Liver (tissue), 9 donors: ENCODE measurements around the gene SNX7. TPM values are rescaled to one million over a fixed set of nuclear protein-coding genes. Genes with fewer than 3 reads are reported as not detected.

Experiments used
- DNase-seq: peaks from one replicate; pipeline ENCODE4 v3.0.0-alpha.2; 2017; ENCODE audit warnings: low spot score
- H3K27ac ChIP-seq, 2 donors: one replicate each; pipeline ENCODE4 v1.7.0; 2013; ENCODE audit warnings: inconsistent platforms in 2 of 2, low read length in 2 of 2, control low read depth in 1 of 2, low read depth in 1 of 2, mild to moderate bottlenecking in 1 of 2
- H3K27me3 ChIP-seq, 4 donors: one replicate each; pipeline versions ENCODE4 v1.6.1 to v1.7.0; 2013; ENCODE audit warnings: low read length in 3 of 4, inconsistent platforms in 1 of 4, mild to moderate bottlenecking in 1 of 4, moderate library complexity in 1 of 4; ENCODE audit not compliant: control insufficient read depth in 4 of 4, insufficient read depth in 4 of 4
- H3K36me3 ChIP-seq, 4 donors: one replicate each; pipeline versions ENCODE4 v1.6.1 to v1.7.0; 2013; ENCODE audit warnings: low read length in 3 of 4, mild to moderate bottlenecking in 3 of 4, low read depth in 1 of 4, moderate library complexity in 1 of 4; ENCODE audit not compliant: control insufficient read depth in 4 of 4, insufficient read depth in 3 of 4
- H3K4me1 ChIP-seq, 4 donors: one replicate each; pipeline versions ENCODE4 v1.6.1 to v1.7.0; 2013; ENCODE audit warnings: low read length in 3 of 4, mild to moderate bottlenecking in 3 of 4, moderate library complexity in 1 of 4; ENCODE audit not compliant: control insufficient read depth in 4 of 4, insufficient read depth in 4 of 4
- H3K4me3 ChIP-seq, 3 donors: one replicate each; pipeline versions ENCODE4 v1.6.1 to v1.7.0; 2013; ENCODE audit warnings: low read length in 3 of 3, control low read depth in 1 of 3, low read depth in 1 of 3, mild to moderate bottlenecking in 1 of 3
- H3K9ac ChIP-seq, 2 donors: one replicate each; pipeline ENCODE4 v1.7.0; 2013; ENCODE audit warnings: low read length in 2 of 2, mild to moderate bottlenecking in 2 of 2, moderate library complexity in 2 of 2, control low read depth in 1 of 2, low read depth in 1 of 2
- H3K9me3 ChIP-seq, 4 donors: one replicate each; pipeline versions ENCODE4 v1.6.1 to v1.7.0; 2013; ENCODE audit warnings: low read length in 3 of 4; ENCODE audit not compliant: control insufficient read depth in 4 of 4
- EGR1 ChIP-seq, 2 donors: IDR thresholded peaks; 2 replicates each; pipeline ENCODE4 v1.6.1; 2016 to 2018; ENCODE audit warnings: antibody characterized with exemption in 2 of 2, low read depth in 2 of 2
- FOXA2 ChIP-seq: IDR thresholded peaks from 2 replicates; pipeline ENCODE4 v1.6.1; 2016; ENCODE audit warnings: antibody characterized with exemption
- GABPA ChIP-seq, 2 donors: IDR thresholded peaks in 1 of 2; conservative IDR thresholded peaks in 1 of 2; 2 replicates each; pipeline ENCODE4 v1.6.1; 2016; ENCODE audit warnings: antibody characterized with exemption in 2 of 2, mild to moderate bottlenecking in 1 of 2, moderate library complexity in 1 of 2
- HNF4G ChIP-seq: IDR thresholded peaks from 2 replicates; pipeline ENCODE4 v1.6.1; 2016; ENCODE audit warnings: antibody characterized with exemption
- JUND ChIP-seq, 2 donors: IDR thresholded peaks; 2 replicates each; pipeline ENCODE4 v1.6.1; 2016; ENCODE audit warnings: antibody characterized with exemption in 2 of 2
- NR2F2 ChIP-seq: IDR thresholded peaks from 2 replicates; pipeline ENCODE4 v1.6.1; 2016; ENCODE audit warnings: antibody characterized with exemption
- RAD21 ChIP-seq, 2 donors: IDR thresholded peaks; 2 replicates each; pipeline ENCODE4 v1.6.1; 2016; ENCODE audit warnings: antibody characterized with exemption in 2 of 2, mild to moderate bottlenecking in 2 of 2
- SP1 ChIP-seq: IDR thresholded peaks from 2 replicates; pipeline ENCODE4 v1.6.1; 2018; ENCODE audit warnings: antibody characterized with exemption, mild to moderate bottlenecking
- YY1 ChIP-seq: IDR thresholded peaks from 2 replicates; pipeline ENCODE4 v1.6.1; 2016; ENCODE audit warnings: antibody characterized with exemption, mild to moderate bottlenecking
- WGBS: extraction: QIAGEN DNeasy Blood & Tissue Kit; methylation state at CpG from one replicate; pipeline ENCODE4 v1.1.7; 2013; 5-methylcytosine and 5-hydroxymethylcytosine counted together
- polyA plus RNA-seq, 2 donors: library from polyadenylated mRNA; stranded (reverse) in 1 of 2; unstranded in 1 of 2; fragments of 200-250 nt in 1 of 2; fragments of >200 nt in 1 of 2; fragmentation: Nextera tagmentation in 1 of 2; extraction: Ambion mirVana in 1 of 2; gene quantifications; one replicate each; pipeline versions ENCODE4 v1.2.1 to v1.2.3, GENCODE V29; 2013 to 2015
- total RNA-seq, 2 donors: library from RNA; depleted of rRNA; stranded (reverse); fragments of >200 nt; gene quantifications; one replicate each; pipeline ENCODE4 v1.2.3, GENCODE V29; 2014
- TF ChIP-seq, protein P1 (sequence below): IDR thresholded peaks from 2 replicates; pipeline ENCODE4 v1.6.1; 2016; ENCODE audit warnings: antibody characterized with exemption
- TF ChIP-seq, protein P2 (sequence below): fragments of 150-350 bp; IDR thresholded peaks from 2 replicates; pipeline ENCODE4 v1.5.1; 2017; ENCODE audit warnings: improper control_type of control experiment, low read depth, low read length; ENCODE audit not compliant: missing input control
- TF ChIP-seq, protein P3 (sequence below): IDR thresholded peaks from 2 replicates; pipeline ENCODE4 v1.6.1; 2016; ENCODE audit warnings: antibody characterized with exemption, mild to moderate bottlenecking
- TF ChIP-seq, protein P4 (sequence below): IDR thresholded peaks from 2 replicates; pipeline ENCODE4 v1.6.1; 2016; ENCODE audit warnings: antibody characterized with exemption
- TF ChIP-seq, protein P5 (sequence below): IDR thresholded peaks from 2 replicates; pipeline ENCODE4 v1.6.1; 2016; ENCODE audit warnings: antibody characterized with exemption
- donor health status: healthy.
- donor health status: healthy.
- donor health status: healthy.
- donor health status: healthy.
- donor health status: healthy.

SNX7 gene
- total and polyA plus RNA-seq, 4 donors = 9.4 to 12.8 (median 9.8) TPM

DNA sequence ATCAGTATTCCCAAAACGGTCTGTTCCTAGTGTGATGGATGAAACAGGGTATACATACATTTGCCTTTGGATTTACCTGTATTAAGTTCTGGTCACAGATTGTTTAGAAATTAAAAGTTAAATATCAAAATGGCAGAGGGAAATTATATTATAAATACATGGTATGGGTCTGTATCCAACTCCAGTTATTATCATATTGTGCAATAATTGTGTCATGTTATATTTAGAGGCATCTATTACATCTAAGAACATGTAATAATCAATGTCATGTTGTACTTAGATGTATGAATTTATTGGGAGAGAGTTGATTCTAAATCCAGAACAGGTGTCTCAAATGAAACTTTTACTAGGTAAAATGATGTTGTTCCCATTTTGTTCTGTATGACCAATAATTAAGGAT lies 79.6 kb downstream of the SNX7 start:
- DNase-seq = no peak
- Histone ChIP-seq H3K27ac (no peak overlapping the region), H3K9ac (no peak overlapping the region), H3K36me3 (no peaks in the 10 kb centered on the region), H3K4me1 (peaks cover 0 to 5% (median 0%) of the 10 kb centered on the region in 4 donors), H3K4me3 (no peak overlapping the region), H3K27me3 (no peaks in the 10 kb centered on the region), H3K9me3 (no peaks in the 10 kb centered on the region)
- WGBS = 72% methylated on average over 1 of the region's 1 CpG
- TF ChIP-seq, protein P1, sequence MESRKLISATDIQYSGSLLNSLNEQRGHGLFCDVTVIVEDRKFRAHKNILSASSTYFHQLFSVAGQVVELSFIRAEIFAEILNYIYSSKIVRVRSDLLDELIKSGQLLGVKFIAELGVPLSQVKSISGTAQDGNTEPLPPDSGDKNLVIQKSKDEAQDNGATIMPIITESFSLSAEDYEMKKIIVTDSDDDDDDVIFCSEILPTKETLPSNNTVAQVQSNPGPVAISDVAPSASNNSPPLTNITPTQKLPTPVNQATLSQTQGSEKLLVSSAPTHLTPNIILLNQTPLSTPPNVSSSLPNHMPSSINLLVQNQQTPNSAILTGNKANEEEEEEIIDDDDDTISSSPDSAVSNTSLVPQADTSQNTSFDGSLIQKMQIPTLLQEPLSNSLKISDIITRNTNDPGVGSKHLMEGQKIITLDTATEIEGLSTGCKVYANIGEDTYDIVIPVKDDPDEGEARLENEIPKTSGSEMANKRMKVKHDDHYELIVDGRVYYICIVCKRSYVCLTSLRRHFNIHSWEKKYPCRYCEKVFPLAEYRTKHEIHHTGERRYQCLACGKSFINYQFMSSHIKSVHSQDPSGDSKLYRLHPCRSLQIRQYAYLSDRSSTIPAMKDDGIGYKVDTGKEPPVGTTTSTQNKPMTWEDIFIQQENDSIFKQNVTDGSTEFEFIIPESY = no peak

DNA sequence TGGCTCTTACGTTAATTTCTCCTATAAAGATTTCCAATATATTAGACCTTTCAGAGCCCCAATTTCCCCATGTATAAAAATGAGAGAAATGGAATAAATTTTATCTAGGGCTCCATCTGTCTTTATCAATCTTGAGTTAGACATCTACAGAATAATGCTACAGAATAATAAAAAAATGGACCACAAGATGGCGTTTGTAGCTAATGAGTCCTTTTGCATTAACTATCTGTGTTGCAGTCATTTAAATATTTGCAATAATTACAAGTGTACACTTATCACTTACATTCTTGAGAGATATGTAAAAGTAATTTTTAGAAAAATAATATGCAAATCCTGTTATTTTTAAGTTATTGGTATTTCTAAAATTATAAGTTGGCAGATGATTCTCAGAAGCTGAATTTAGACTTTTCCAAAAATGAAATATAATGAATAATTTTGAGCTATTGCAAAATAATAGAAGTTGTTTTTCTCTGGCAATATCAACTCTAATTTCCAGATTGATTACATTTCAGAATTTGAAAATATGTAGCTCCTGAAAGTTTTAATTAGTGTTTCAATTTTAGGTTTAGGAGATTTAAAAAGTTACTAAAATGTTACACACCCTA lies 87.7 kb downstream of the SNX7 start:
- Histone ChIP-seq H3K9me3 (no peaks in the 10 kb centered on the region), H3K9ac (no peak overlapping the region), H3K4me3 (no peak overlapping the region), H3K36me3 (no peaks in the 10 kb centered on the region), H3K27me3 (no peaks in the 10 kb centered on the region), H3K27ac (no peak overlapping the region), H3K4me1 (peaks cover 0 to 5% (median 0%) of the 10 kb centered on the region in 4 donors)
- no peak for DNase-seq
- 58% methylated on average over 2 of the region's 2 CpGs for WGBS
- peak; percentile 32 to 49 for TF ChIP-seq RAD21 (IDR thresholded peaks at IDR 0.05)
- TF ChIP-seq, protein P2, sequence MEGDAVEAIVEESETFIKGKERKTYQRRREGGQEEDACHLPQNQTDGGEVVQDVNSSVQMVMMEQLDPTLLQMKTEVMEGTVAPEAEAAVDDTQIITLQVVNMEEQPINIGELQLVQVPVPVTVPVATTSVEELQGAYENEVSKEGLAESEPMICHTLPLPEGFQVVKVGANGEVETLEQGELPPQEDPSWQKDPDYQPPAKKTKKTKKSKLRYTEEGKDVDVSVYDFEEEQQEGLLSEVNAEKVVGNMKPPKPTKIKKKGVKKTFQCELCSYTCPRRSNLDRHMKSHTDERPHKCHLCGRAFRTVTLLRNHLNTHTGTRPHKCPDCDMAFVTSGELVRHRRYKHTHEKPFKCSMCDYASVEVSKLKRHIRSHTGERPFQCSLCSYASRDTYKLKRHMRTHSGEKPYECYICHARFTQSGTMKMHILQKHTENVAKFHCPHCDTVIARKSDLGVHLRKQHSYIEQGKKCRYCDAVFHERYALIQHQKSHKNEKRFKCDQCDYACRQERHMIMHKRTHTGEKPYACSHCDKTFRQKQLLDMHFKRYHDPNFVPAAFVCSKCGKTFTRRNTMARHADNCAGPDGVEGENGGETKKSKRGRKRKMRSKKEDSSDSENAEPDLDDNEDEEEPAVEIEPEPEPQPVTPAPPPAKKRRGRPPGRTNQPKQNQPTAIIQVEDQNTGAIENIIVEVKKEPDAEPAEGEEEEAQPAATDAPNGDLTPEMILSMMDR = peak; percentile 11
- no peak for TF ChIP-seq FOXA2

DNA sequence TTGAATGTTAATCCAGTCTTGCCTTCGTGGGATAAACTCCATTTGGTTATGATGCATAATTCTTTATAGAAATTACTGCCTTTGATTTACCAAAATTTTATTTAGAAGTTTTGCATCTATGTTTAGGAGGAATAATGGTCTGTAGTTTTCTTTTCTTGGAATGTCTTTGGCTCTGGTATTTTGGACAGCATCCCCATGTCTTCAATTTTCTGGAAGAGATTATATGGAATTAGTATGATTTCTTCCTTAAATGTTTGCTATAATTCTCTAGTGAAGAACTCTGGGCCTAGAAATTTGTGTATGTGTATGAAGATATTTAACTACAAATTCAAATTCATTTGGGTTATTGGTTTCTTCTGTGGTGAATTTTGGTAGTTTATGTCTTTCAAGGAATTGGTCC lies 92.7 kb downstream of the SNX7 start:
- DNase-seq = no peak
- H3K27me3 ChIP-seq = no peaks in the 10 kb centered on the region
- TF ChIP-seq, protein P3, sequence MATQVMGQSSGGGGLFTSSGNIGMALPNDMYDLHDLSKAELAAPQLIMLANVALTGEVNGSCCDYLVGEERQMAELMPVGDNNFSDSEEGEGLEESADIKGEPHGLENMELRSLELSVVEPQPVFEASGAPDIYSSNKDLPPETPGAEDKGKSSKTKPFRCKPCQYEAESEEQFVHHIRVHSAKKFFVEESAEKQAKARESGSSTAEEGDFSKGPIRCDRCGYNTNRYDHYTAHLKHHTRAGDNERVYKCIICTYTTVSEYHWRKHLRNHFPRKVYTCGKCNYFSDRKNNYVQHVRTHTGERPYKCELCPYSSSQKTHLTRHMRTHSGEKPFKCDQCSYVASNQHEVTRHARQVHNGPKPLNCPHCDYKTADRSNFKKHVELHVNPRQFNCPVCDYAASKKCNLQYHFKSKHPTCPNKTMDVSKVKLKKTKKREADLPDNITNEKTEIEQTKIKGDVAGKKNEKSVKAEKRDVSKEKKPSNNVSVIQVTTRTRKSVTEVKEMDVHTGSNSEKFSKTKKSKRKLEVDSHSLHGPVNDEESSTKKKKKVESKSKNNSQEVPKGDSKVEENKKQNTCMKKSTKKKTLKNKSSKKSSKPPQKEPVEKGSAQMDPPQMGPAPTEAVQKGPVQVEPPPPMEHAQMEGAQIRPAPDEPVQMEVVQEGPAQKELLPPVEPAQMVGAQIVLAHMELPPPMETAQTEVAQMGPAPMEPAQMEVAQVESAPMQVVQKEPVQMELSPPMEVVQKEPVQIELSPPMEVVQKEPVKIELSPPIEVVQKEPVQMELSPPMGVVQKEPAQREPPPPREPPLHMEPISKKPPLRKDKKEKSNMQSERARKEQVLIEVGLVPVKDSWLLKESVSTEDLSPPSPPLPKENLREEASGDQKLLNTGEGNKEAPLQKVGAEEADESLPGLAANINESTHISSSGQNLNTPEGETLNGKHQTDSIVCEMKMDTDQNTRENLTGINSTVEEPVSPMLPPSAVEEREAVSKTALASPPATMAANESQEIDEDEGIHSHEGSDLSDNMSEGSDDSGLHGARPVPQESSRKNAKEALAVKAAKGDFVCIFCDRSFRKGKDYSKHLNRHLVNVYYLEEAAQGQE = no peak
- TF ChIP-seq, protein P4, sequence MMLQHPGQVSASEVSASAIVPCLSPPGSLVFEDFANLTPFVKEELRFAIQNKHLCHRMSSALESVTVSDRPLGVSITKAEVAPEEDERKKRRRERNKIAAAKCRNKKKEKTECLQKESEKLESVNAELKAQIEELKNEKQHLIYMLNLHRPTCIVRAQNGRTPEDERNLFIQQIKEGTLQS = no peak
- TF ChIP-seq JUND (IDR thresholded peaks at IDR 0.05) (no peak), YY1 (no peak), GABPA (IDR thresholded peaks at IDR 0.05 in 1 of 2, conservative IDR thresholded peaks at IDR 0.05 in 1 of 2) (no peak), FOXA2 (no peak), EGR1 (IDR thresholded peaks at IDR 0.05; ENCODE audit: low read depth in 2 of 2) (no peak), NR2F2 (no peak), SP1 (no peak), HNF4G (no peak), RAD21 (IDR thresholded peaks at IDR 0.05) (no peak)
- TF ChIP-seq, protein P5, sequence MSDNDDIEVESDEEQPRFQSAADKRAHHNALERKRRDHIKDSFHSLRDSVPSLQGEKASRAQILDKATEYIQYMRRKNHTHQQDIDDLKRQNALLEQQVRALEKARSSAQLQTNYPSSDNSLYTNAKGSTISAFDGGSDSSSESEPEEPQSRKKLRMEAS = no peak
- TF ChIP-seq, protein P2 = no peak
- TF ChIP-seq, protein P1 = no peak

More for the DNA sequence above, 92.7 kb downstream of the SNX7 start:
- H3K27ac ChIP-seq = no peak overlapping the region
- H3K4me1 ChIP-seq = no peaks in the 10 kb centered on the region
- no peaks in the 10 kb centered on the region for H3K36me3 ChIP-seq
- H3K9me3 ChIP-seq = no peaks in the 10 kb centered on the region
- no peak overlapping the region for H3K9ac ChIP-seq
- H3K4me3 ChIP-seq = no peak overlapping the region
- WGBS = 82% methylated on average over 1 of the region's 1 CpG
